PFSK-1 (cell line): Measurements from ENCODE around the gene HSF5.

Experiments
- FOXP2 ChIP-seq: optimal IDR thresholded peaks from 2 replicates; pipeline ENCODE3; 2011; ENCODE audit warnings: borderline replicate concordance, control low read depth, inconsistent platforms; ENCODE audit not compliant: insufficient read depth; ENCODE audit errors: extremely low read length, extremely low read depth
- POLR2AphosphoS5 ChIP-seq: IDR thresholded peaks from 2 replicates; pipeline ENCODE4 v1.6.1; 2012; ENCODE audit warnings: low read depth, mild to moderate bottlenecking, control low read depth, low read length, moderate library complexity
- SIN3A ChIP-seq: IDR thresholded peaks from 2 replicates; pipeline ENCODE4 v1.6.1; 2012; ENCODE audit warnings: mild to moderate bottlenecking, low read length, moderate library complexity, borderline replicate concordance; ENCODE audit not compliant: insufficient read depth
- TAF1 ChIP-seq: IDR thresholded peaks from 2 replicates; pipeline ENCODE4 v1.6.1; 2012; ENCODE audit warnings: low read length, control low read depth, borderline replicate concordance; ENCODE audit not compliant: insufficient read depth
- TF ChIP-seq, protein P1 (sequence below), 2 experiments: IDR thresholded peaks; 2 replicates each; pipeline versions ENCODE4 v1.6.1 to v1.8.0; 2011 to 2012; ENCODE audit warnings: low read depth in 2 of 2, low read length in 2 of 2, control low read depth in 1 of 2, inconsistent platforms in 1 of 2, mild to moderate bottlenecking in 1 of 2, moderate library complexity in 1 of 2; ENCODE audit not compliant: insufficient read depth in 1 of 2

The HSF5 gene

GRCh38 chr17:58375811-58376210 is 112.4 kb downstream of the HSF5 start:
- no peak for TF ChIP-seq POLR2AphosphoS5
- TF ChIP-seq, protein P1, sequence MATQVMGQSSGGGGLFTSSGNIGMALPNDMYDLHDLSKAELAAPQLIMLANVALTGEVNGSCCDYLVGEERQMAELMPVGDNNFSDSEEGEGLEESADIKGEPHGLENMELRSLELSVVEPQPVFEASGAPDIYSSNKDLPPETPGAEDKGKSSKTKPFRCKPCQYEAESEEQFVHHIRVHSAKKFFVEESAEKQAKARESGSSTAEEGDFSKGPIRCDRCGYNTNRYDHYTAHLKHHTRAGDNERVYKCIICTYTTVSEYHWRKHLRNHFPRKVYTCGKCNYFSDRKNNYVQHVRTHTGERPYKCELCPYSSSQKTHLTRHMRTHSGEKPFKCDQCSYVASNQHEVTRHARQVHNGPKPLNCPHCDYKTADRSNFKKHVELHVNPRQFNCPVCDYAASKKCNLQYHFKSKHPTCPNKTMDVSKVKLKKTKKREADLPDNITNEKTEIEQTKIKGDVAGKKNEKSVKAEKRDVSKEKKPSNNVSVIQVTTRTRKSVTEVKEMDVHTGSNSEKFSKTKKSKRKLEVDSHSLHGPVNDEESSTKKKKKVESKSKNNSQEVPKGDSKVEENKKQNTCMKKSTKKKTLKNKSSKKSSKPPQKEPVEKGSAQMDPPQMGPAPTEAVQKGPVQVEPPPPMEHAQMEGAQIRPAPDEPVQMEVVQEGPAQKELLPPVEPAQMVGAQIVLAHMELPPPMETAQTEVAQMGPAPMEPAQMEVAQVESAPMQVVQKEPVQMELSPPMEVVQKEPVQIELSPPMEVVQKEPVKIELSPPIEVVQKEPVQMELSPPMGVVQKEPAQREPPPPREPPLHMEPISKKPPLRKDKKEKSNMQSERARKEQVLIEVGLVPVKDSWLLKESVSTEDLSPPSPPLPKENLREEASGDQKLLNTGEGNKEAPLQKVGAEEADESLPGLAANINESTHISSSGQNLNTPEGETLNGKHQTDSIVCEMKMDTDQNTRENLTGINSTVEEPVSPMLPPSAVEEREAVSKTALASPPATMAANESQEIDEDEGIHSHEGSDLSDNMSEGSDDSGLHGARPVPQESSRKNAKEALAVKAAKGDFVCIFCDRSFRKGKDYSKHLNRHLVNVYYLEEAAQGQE (IDR thresholded peaks at IDR 0.05; ENCODE audit: insufficient read depth in 1 of 2, low read depth in 2 of 2, low read length in 2 of 2) = no peak
- TF ChIP-seq TAF1 = no peak
- no peak for TF ChIP-seq FOXP2
- no peak for TF ChIP-seq SIN3A

DNA sequence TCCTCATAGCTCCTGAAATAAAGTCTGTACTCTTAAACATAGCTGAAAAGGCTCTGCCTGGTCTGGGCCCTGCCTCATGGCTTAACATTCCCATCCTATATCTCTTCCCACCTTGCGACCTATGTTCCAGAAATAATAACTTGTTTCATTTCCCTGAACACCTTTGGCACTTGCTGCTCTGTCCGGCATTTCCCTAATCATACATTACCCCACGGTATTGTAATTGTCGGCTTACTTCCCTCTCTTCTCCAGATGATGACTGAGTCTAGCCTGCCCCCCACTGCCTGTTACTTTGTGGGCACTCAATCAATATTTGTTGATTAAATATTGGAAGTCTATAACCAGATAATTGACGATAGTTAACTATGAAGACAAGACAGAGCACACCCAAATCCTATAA is 113.0 kb downstream of the HSF5 start:
- TF ChIP-seq FOXP2 (no peak), SIN3A (no peak), TAF1 (no peak), POLR2AphosphoS5 (no peak)
- TF ChIP-seq, protein P1 (IDR thresholded peaks at IDR 0.05; ENCODE audit: insufficient read depth in 1 of 2, low read depth in 2 of 2, low read length in 2 of 2) = no peak

- TF ChIP-seq, protein P1 (IDR thresholded peaks at IDR 0.05; ENCODE audit: insufficient read depth in 1 of 2, low read depth in 2 of 2, low read length in 2 of 2) = no peak
- TF ChIP-seq TAF1 (no peak), SIN3A (no peak), POLR2AphosphoS5 (no peak), FOXP2 (no peak)
These were observed 114.3 kb downstream of the HSF5 start for GRCh38 chr17:58373923-58374322.

DNA sequence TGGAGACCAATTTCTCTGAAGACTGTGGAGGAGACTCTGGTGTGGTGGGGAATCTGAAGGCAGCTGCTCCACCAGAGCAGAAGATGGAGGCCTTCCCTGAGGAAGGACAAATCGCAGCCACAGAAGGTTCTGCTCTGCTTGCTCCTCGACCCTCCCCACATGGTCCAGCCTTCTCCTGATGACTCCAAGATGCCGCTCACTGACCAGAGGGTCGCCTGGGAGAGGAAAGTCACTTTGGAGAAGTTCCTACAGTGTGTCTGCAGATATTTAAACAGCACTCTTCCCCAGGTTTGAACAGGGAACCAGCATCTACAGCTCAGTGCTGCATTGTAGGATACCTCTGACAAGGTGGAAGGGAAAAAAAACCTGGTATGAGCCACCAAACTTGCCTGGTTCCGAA is 115.2 kb downstream of the HSF5 start:
- TF ChIP-seq FOXP2 (no peak), SIN3A (no peak), POLR2AphosphoS5 (no peak), TAF1 (no peak)
- TF ChIP-seq, protein P1 (IDR thresholded peaks at IDR 0.05; ENCODE audit: insufficient read depth in 1 of 2, low read depth in 2 of 2, low read length in 2 of 2) = no peak
